Activated CD4-positive, alpha-beta T cell treated with anti-CD3 and anti-CD28 coated beads for 1 hour (primary cell): ENCODE results near the gene RNASE4.

Experiments used
- DNase-seq: peaks from one replicate; pipeline ENCODE4 v3.0.0-alpha.2; 2020

The RNASE4 gene

GRCh38 chr14:20746566-20746965 lies 62.2 kb downstream of the RNASE4 start:
- no peak for DNase-seq

- DNase-seq = no peak
These were observed 64.1 kb downstream of the RNASE4 start for GRCh38 chr14:20748439-20748838.

- no peak for DNase-seq
These were observed 65.8 kb downstream of the RNASE4 start for GRCh38 chr14:20750194-20750593.
